Mammary microvascular endothelial cell (primary cell): ENCODE data around the gene GFER. TPM values are rescaled to one million over a fixed set of nuclear protein-coding genes. Genes with fewer than 3 reads are reported as not detected.

Source experiments
- total RNA-seq: library from RNA; depleted of rRNA; stranded (reverse); fragments of >200 nt; gene quantifications from 2 replicates; pipeline ENCODE4 v1.2.3, GENCODE V29; 2015

GFER gene
- total RNA-seq, result 15.4 and 15.9 TPM in 2 replicates

GRCh38 chr16:1983544-1984346 is at the start of gene GFER:
Gene GFER (plus strand): TSS chr16:1984193. CDS start chr16:1984219, 26 bp downstream.

GRCh38 chr16:1942810-1943726 is 40.9 kb upstream of the GFER start, which contains the start of gene MSRB1:
Gene MSRB1 (minus strand): TSS chr16:1943199. CDS start chr16:1943156, 43 bp downstream.

GRCh38 chr16:1959269-1960039 is 24.5 kb upstream of the GFER start, which contains the start of gene NDUFB10:
Gene NDUFB10 (plus strand): TSS chr16:1959538. CDS start chr16:1959625, 87 bp downstream.

GRCh38 chr16:1964506-1965395 is 19.2 kb upstream of the GFER start, which contains the start of gene RPS2:
Gene RPS2 (minus strand): TSS chr16:1964826. CDS start chr16:1964625, 201 bp downstream.

GRCh38 chr16:1966460-1966859 is 17.5 kb upstream of the GFER start, which contains the start of gene RNF151:
Gene RNF151 (plus strand): TSS chr16:1966856. CDS start chr16:1966882, 26 bp downstream.

GRCh38 chr16:1971796-1972489 is 12.1 kb upstream of the GFER start, which contains the start of gene TBL3:
Gene TBL3 (plus strand): TSS chr16:1972053. CDS start chr16:1972165, 112 bp downstream.

GRCh38 chr16:1981398-1981836 is 2.6 kb upstream of the GFER start, which contains the start of gene NOXO1:
Gene NOXO1 (minus strand): TSS chr16:1981469. CDS start chr16:1981179, 290 bp downstream.

GRCh38 chr16:1989209-1990100 is 5.5 kb downstream of the GFER start, which contains the start of gene SYNGR3:
Gene SYNGR3 (plus strand): TSS chr16:1989970. CDS start chr16:1990103, 133 bp downstream.

GRCh38 chr16:2009791-2010510 is 26.0 kb downstream of the GFER start, which contains the start of gene ZNF598:
Gene ZNF598 (minus strand): TSS chr16:2009821.

GRCh38 chr16:2019518-2019920 is 35.5 kb downstream of the GFER start, which contains the start of gene NPW:
Gene NPW (plus strand): TSS chr16:2019785.

GRCh38 chr16:2026461-2027023 is 42.5 kb downstream of the GFER start, which contains the start of gene NHERF2:
Gene NHERF2 (plus strand): TSS chr16:2026902. CDS start chr16:2027006, 104 bp downstream.

Other genes with a start within 250 kb of the GFER start
- 61.8 and 63.7 TPM in 2 replicates for gene NME3, start 212.7 kb upstream of the GFER start, total RNA-seq
- 2.8 and 4.3 TPM in 2 replicates for gene EME2, start 211.4 kb upstream of the GFER start, total RNA-seq
- gene MRPS34, start 211.1 kb upstream of the GFER start, total RNA-seq, result 150 and 160 TPM in 2 replicates
- 36.9 and 43.6 TPM in 2 replicates for gene SPSB3, start 201.6 kb upstream of the GFER start, total RNA-seq
- 118 and 164 TPM in 2 replicates for gene NUBP2, start 201.2 kb upstream of the GFER start, total RNA-seq
- gene IGFALS, start 190.5 kb upstream of the GFER start, total RNA-seq, result not detected in 2 replicates
- gene HAGH, start 157.4 kb upstream of the GFER start, total RNA-seq, result 106 and 119 TPM in 2 replicates
- gene FAHD1, start 157.0 kb upstream of the GFER start, total RNA-seq, result 70.9 and 86.8 TPM in 2 replicates
- gene MEIOB, start 112.0 kb upstream of the GFER start, total RNA-seq, result not detected in 2 replicates
- not detected in 2 replicates for gene HS3ST6, start 65.8 kb upstream of the GFER start, total RNA-seq
- 10.1 and 13.7 TPM in 2 replicates for gene MSRB1, start 41.0 kb upstream of the GFER start, total RNA-seq
- not detected in 2 replicates for gene RPL3L, start 29.5 kb upstream of the GFER start, total RNA-seq
- 312 and 315 TPM in 2 replicates for gene NDUFB10, start 24.7 kb upstream of the GFER start, total RNA-seq
- 2,922 and 2,947 TPM in 2 replicates for gene RPS2, start 19.4 kb upstream of the GFER start, total RNA-seq
- gene RNF151, start 17.3 kb upstream of the GFER start, total RNA-seq, result not detected in 2 replicates
- gene TBL3, start 12.1 kb upstream of the GFER start, total RNA-seq, result 79.4 and 104 TPM in 2 replicates
- gene NOXO1, start 2.7 kb upstream of the GFER start, total RNA-seq, result 1.00 TPM in 1 of 2 replicates, not detected in the other
- gene SYNGR3, start 5.8 kb downstream of the GFER start, total RNA-seq, result 0.25 and 0.87 TPM in 2 replicates
- gene ZNF598, start 25.6 kb downstream of the GFER start, total RNA-seq, result 55.6 and 61.8 TPM in 2 replicates
- gene NPW, start 35.6 kb downstream of the GFER start, total RNA-seq, result 2.5 and 3.1 TPM in 2 replicates
- gene NHERF2, start 42.7 kb downstream of the GFER start, total RNA-seq, result 236 and 238 TPM in 2 replicates
- gene NTHL1, start 63.6 kb downstream of the GFER start, total RNA-seq, result 45.7 and 53.0 TPM in 2 replicates
- gene TSC2, start 63.8 kb downstream of the GFER start, total RNA-seq, result 35.2 and 36.0 TPM in 2 replicates
- 37.0 and 46.6 TPM in 2 replicates for gene PKD1, start 151.7 kb downstream of the GFER start, total RNA-seq
- 0.13 and 1.3 TPM in 2 replicates for gene RAB26, start 164.4 kb downstream of the GFER start, total RNA-seq
- gene TRAF7, start 171.6 kb downstream of the GFER start, total RNA-seq, result 81.7 and 89.8 TPM in 2 replicates
- not detected in 2 replicates for gene CASKIN1, start 212.4 kb downstream of the GFER start, total RNA-seq
- gene MLST8, start 221.3 kb downstream of the GFER start, total RNA-seq, result 66.0 and 79.9 TPM in 2 replicates
- gene BRICD5, start 226.7 kb downstream of the GFER start, total RNA-seq, result 1.7 and 7.1 TPM in 2 replicates
- 25.6 and 31.4 TPM in 2 replicates for gene PGP, start 230.6 kb downstream of the GFER start, total RNA-seq
- gene E4F1, start 239.4 kb downstream of the GFER start, total RNA-seq, result 25.5 and 34.3 TPM in 2 replicates